WTC11 (cell line): ENCODE data around the gene PKN3.

Experiments used
- ATF1 ChIP-seq: sonication (generic); formaldehyde crosslinking; IDR thresholded peaks from 2 replicates; pipeline ENCODE4 v1.8.1; 2023; ENCODE audit warnings: mild to moderate bottlenecking, moderate library complexity, missing genetic modification reagents
- CREM ChIP-seq: sonication (generic); formaldehyde crosslinking; IDR thresholded peaks from 2 replicates; pipeline ENCODE4 v1.8.1; 2022; ENCODE audit warnings: mild to moderate bottlenecking, missing genetic modification reagents, moderate library complexity
- E2F5 ChIP-seq: sonication (generic); formaldehyde crosslinking; IDR thresholded peaks from 2 replicates; pipeline ENCODE4 v1.8.1; 2022; ENCODE audit warnings: mild to moderate bottlenecking, moderate library complexity, missing genetic modification reagents
- FOXJ3 ChIP-seq: sonication (generic); formaldehyde crosslinking; IDR thresholded peaks from 2 replicates; pipeline ENCODE4 v1.9.0; 2021; ENCODE audit warnings: missing genetic modification reagents, mild to moderate bottlenecking, borderline replicate concordance
- FOXP4 ChIP-seq: sonication (generic); formaldehyde crosslinking; IDR thresholded peaks from 2 replicates; pipeline ENCODE4 v1.8.0; 2022; ENCODE audit warnings: mild to moderate bottlenecking, missing genetic modification reagents
- GRHL2 ChIP-seq: fragments of 250-450 bp; sonication (Bioruptor Pico); IDR thresholded peaks from 2 replicates; pipeline ENCODE4 v1.8.0; 2022; ENCODE audit warnings: mild to moderate bottlenecking, moderate library complexity; ENCODE audit not compliant: insufficient replicate concordance, severe bottlenecking
- NFE2L1 ChIP-seq: sonication (generic); formaldehyde crosslinking; IDR thresholded peaks from 2 replicates; pipeline ENCODE4 v1.8.1; 2023; ENCODE audit warnings: missing genetic modification reagents
- NR2C2 ChIP-seq: sonication (generic); formaldehyde crosslinking; IDR thresholded peaks from 2 replicates; pipeline ENCODE4 v1.8.0; 2022; ENCODE audit warnings: mild to moderate bottlenecking, missing genetic modification reagents
- USF2 ChIP-seq: sonication (generic); formaldehyde crosslinking; IDR thresholded peaks from 2 replicates; pipeline ENCODE4 v1.8.1; 2023; ENCODE audit warnings: mild to moderate bottlenecking, missing genetic modification reagents, moderate library complexity
- ZNF512 ChIP-seq: sonication (generic); formaldehyde crosslinking; IDR thresholded peaks from 2 replicates; pipeline ENCODE4 v1.8.1; 2022; ENCODE audit warnings: missing genetic modification reagents, borderline replicate concordance
- TF ChIP-seq, protein P1 (sequence below): fragments of 200-600 bp; IDR thresholded peaks from 2 replicates; pipeline ENCODE4 v1.8.0; 2022; ENCODE audit warnings: antibody characterized with exemption
- TF ChIP-seq, protein P2 (sequence below): sonication (generic); formaldehyde crosslinking; IDR thresholded peaks from 2 replicates; pipeline ENCODE4 v1.8.1; 2023; ENCODE audit warnings: mild to moderate bottlenecking, moderate library complexity, missing genetic modification reagents

GRCh38 chr9:128712451-128713410, 10.4 kb downstream of the PKN3 start:
- TF ChIP-seq CREM (CRISPR knock-in tag) = no peak
- TF ChIP-seq FOXJ3 (CRISPR knock-in tag) = no peak
- TF ChIP-seq, protein P1, sequence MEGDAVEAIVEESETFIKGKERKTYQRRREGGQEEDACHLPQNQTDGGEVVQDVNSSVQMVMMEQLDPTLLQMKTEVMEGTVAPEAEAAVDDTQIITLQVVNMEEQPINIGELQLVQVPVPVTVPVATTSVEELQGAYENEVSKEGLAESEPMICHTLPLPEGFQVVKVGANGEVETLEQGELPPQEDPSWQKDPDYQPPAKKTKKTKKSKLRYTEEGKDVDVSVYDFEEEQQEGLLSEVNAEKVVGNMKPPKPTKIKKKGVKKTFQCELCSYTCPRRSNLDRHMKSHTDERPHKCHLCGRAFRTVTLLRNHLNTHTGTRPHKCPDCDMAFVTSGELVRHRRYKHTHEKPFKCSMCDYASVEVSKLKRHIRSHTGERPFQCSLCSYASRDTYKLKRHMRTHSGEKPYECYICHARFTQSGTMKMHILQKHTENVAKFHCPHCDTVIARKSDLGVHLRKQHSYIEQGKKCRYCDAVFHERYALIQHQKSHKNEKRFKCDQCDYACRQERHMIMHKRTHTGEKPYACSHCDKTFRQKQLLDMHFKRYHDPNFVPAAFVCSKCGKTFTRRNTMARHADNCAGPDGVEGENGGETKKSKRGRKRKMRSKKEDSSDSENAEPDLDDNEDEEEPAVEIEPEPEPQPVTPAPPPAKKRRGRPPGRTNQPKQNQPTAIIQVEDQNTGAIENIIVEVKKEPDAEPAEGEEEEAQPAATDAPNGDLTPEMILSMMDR = no peak
- no peak for TF ChIP-seq NFE2L1
- TF ChIP-seq GRHL2 (CRISPR knock-in tag) = no peak
- no peak for TF ChIP-seq ATF1
- no peak for TF ChIP-seq E2F5 (CRISPR knock-in tag)
- TF ChIP-seq FOXP4 = no peak
- TF ChIP-seq, protein P2, sequence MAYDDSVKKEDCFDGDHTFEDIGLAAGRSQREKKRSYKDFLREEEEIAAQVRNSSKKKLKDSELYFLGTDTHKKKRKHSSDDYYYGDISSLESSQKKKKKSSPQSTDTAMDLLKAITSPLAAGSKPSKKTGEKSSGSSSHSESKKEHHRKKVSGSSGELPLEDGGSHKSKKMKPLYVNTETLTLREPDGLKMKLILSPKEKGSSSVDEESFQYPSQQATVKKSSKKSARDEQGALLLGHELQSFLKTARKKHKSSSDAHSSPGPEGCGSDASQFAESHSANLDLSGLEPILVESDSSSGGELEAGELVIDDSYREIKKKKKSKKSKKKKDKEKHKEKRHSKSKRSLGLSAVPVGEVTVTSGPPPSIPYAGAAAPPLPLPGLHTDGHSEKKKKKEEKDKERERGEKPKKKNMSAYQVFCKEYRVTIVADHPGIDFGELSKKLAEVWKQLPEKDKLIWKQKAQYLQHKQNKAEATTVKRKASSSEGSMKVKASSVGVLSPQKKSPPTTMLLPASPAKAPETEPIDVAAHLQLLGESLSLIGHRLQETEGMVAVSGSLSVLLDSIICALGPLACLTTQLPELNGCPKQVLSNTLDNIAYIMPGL = no peak
- no peak for TF ChIP-seq NR2C2 (CRISPR knock-in tag)
- TF ChIP-seq USF2 (CRISPR knock-in tag) = no peak
- no peak for TF ChIP-seq ZNF512 (CRISPR knock-in tag)
